Activated CD8-positive, alpha-beta T cell treated with anti-CD3 and anti-CD28 coated beads for 36 hours (primary cell): ENCODE measurements around the gene VENTX. TPM values are rescaled to one million over a fixed set of nuclear protein-coding genes. Genes with fewer than 3 reads are reported as not detected.
A peak's percentile ranks its signal among the peaks of the same experiment; 100 is the strongest.

Experiments
- ATAC-seq: fragments of 200-7000 bp; cut with Tn5 transposase; one replicate; pipeline ENCODE4 v1.10.0; 2021; ENCODE audit warnings: mild to moderate bottlenecking, moderate library complexity
- CTCF ChIA-PET: fragments of 350-600 bp; sonication (Branson Sonifier 250); formaldehyde crosslinking; loops from one replicate; lab custom pipeline; 2021; ENCODE audit warnings: antibody characterized with exemption; lab: Charles Lee
- POLR2A ChIA-PET: fragments of 350-600 bp; sonication (Branson Sonifier 250); formaldehyde crosslinking; loops from one replicate; lab custom pipeline; 2021; ENCODE audit warnings: antibody characterized with exemption; lab: Charles Lee
- DNase-seq: peaks from one replicate; pipeline ENCODE4 v3.0.0-alpha.2; 2020
- H3K27ac Mint-ChIP-seq: one replicate; pipeline ENCODE4 v1.8.0; 2021; ENCODE audit warnings: mild to moderate bottlenecking, mixed read lengths
- H3K27me3 Mint-ChIP-seq: one replicate; pipeline ENCODE4 v1.8.0; 2021; ENCODE audit warnings: mixed read lengths
- H3K36me3 Mint-ChIP-seq: one replicate; pipeline ENCODE4 v1.8.0; 2021; ENCODE audit warnings: low read depth, mixed read lengths
- H3K4me1 Mint-ChIP-seq: one replicate; pipeline ENCODE4 v1.8.0; 2021; ENCODE audit warnings: low read depth, mixed read lengths
- H3K4me3 Mint-ChIP-seq: one replicate; pipeline ENCODE4 v1.8.0; 2021; ENCODE audit warnings: mild to moderate bottlenecking, moderate library complexity, mixed read lengths
- H3K9me3 Mint-ChIP-seq: one replicate; pipeline ENCODE4 v1.8.0; 2021; ENCODE audit warnings: mixed read lengths
- CTCF ChIP-seq: fragments of 200-600 bp; IDR thresholded peaks from one replicate; pipeline ENCODE4 v1.8.0; 2022; ENCODE audit warnings: antibody characterized with exemption, mild to moderate bottlenecking
- intact Hi-C: fragments of 100-400 bp; cut with micrococcal nuclease; formaldehyde crosslinking; loops from one replicate; pipeline ENCODE4 v1.10.0; 2022
- total RNA-seq, 2 experiments: library from RNA; stranded (reverse); gene quantifications; one replicate each; pipeline ENCODE4 v1.2.3, GENCODE V29; 2021

Gene VENTX
- total RNA-seq, 2 experiments from 2014 or later = 0.09 TPM; not detected in 1

DNA sequence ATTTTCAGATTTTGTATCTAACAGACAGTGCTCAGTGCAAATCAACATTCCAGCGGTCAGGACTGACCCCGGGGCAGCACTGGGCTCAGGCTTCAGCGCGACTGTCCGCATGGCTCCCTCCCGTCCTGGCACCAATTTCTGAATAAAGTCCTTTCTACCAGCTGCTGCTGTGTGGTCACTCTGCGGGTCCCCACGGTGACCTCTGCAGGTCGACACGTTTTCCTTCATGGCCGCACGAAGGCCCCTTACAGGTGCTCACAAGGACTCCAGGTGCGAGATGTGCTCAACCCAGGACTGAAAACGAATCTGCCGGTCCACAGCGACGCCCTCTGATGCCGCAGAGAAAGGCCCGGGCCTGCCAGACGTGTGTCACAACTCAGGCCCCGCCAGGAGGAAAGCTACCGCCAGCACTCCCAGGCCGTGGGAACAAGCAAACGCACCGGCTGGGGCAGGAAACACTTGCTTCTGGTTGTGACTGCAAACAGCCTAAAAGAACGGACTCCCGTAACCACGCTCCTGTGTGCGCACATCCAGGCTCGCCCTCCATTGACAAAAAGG, 11.3 kb upstream of the VENTX start:
- Mint-ChIP-seq H3K4me3 (peak overlapping the region; percentile 20), H3K27ac (peak overlapping the region; percentile 51), H3K27me3 (peaks cover 31% of the 10 kb centered on the region), H3K4me1 (peaks cover 21% of the 10 kb centered on the region), H3K9me3 (no peaks in the 10 kb centered on the region), H3K36me3 (no peaks in the 10 kb centered on the region)
- DNase-seq (peak; percentile 49), ATAC-seq (peak; percentile 52)
- POLR2A ChIA-PET = interaction anchor here (0.9 to 1.6 kb wide), 2 partner anchors 49 to 83 kb away, joined by 3 to 5 read pairs; no protein-coding TSS in a partner anchor
- no peak for TF ChIP-seq CTCF
- intact Hi-C loops = no loop called here
- CTCF ChIA-PET = interaction anchor here (1.2 to 2.1 kb wide), 5 partner anchors 32 to 83 kb away, joined by 3 to 9 read pairs (median 4); no protein-coding TSS in a partner anchor

DNA sequence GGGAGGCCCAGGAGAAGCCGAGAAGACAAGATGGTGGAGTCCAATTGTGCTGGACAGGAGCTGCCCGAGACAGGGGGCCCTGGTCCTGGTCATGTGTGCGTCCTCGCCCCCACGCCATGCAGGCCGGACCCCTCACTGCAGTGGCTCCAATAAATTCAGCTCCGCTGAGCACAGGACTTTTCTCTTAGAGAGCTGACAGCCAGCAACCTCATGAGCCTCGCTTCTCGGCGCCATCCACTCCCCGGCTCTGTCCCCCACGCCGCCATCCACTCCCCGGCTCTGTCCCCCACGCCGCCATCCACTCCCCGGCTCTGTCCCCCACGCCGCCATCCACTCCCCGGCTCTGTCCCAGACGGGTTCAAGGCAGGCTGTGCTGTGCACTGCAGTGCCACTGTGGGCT, 10.4 kb upstream of the VENTX start:
- intact Hi-C loops = no loop called here
- H3K36me3 Mint-ChIP-seq = no peaks in the 10 kb centered on the region
- ChIA-PET CTCF (interaction anchor here (1.8 kb wide), 1 partner anchor 84 kb away, joined by 9 read pairs; no protein-coding TSS in a partner anchor), POLR2A (interaction anchor here (0.9 to 1.6 kb wide), 2 partner anchors 48 to 84 kb away, joined by 3 to 5 read pairs; no protein-coding TSS in a partner anchor)
- ATAC-seq = no peak
- peaks cover 21% of the 10 kb centered on the region for H3K4me1 Mint-ChIP-seq
- H3K27ac Mint-ChIP-seq = no peak overlapping the region
- DNase-seq = no peak
- H3K27me3 Mint-ChIP-seq = peaks cover 38% of the 10 kb centered on the region
- no peak overlapping the region for H3K4me3 Mint-ChIP-seq
- H3K9me3 Mint-ChIP-seq = no peaks in the 10 kb centered on the region
- TF ChIP-seq CTCF = no peak

- POLR2A ChIA-PET = no interaction called here
- H3K27me3 Mint-ChIP-seq = peaks cover 50% of the 10 kb centered on the region
- H3K9me3 Mint-ChIP-seq = no peaks in the 10 kb centered on the region
- H3K4me1 Mint-ChIP-seq = peaks cover 21% of the 10 kb centered on the region
- no peak for ATAC-seq
- H3K4me3 Mint-ChIP-seq = peak overlapping the region; percentile 14
- H3K36me3 Mint-ChIP-seq = no peaks in the 10 kb centered on the region
- TF ChIP-seq CTCF = no peak
- CTCF ChIA-PET = no interaction called here
- intact Hi-C loops = no loop called here
- DNase-seq = no peak
- no peak overlapping the region for H3K27ac Mint-ChIP-seq
These were observed 8.2 kb upstream of the VENTX start for GRCh38 chr10:133229265-133230043.

GRCh38 chr10:133230044-133230361, 7.7 kb upstream of the VENTX start, which contains the start of gene UTF1:
UTF1 (plus strand) TSS chr10:133230217; CDS start chr10:133230289, 72 bp downstream.
- ChIA-PET POLR2A (no interaction called here), CTCF (no interaction called here)
- intact Hi-C loops = no loop called here
- H3K36me3 Mint-ChIP-seq = no peaks in the 10 kb centered on the region
- peaks cover 23% of the 10 kb centered on the region for H3K4me1 Mint-ChIP-seq
- H3K4me3 Mint-ChIP-seq = peak within 1 kb of the TSS; percentile 14
- ATAC-seq = no peak
- DNase-seq = no peak
- no peak within 1 kb of the TSS for H3K27ac Mint-ChIP-seq
- H3K9me3 Mint-ChIP-seq = no peaks in the 10 kb centered on the region
- peaks cover 52% of the 10 kb centered on the region for H3K27me3 Mint-ChIP-seq
- no peak for TF ChIP-seq CTCF
